K562 (cell line): Measurements from ENCODE around the gene PRR29. TPM values are rescaled to one million over a fixed set of nuclear protein-coding genes. Genes with fewer than 3 reads are reported as not detected.

Experiments
- ATAC-seq: fragments of 200-7000 bp; cut with Tn5 transposase; 3 replicates; pipeline ENCODE4 v1.9.1; 2020; ENCODE audit warnings: moderate library complexity
- BruUV-seq: library from RNA; stranded (reverse); fragments of 400-500 nt; replicated peaks from 2 replicates; lab custom pipeline; 2021; lab: Mats Ljungman, UMichigan
- CTCF ChIA-PET: fragments of 300-600 bp; formaldehyde crosslinking; extraction: SDS; loops from one replicate; lab custom pipeline; 2021; ENCODE audit warnings: low intra/inter-chr PET ratio; lab: Yijun Ruan, JAX
- POLR2A ChIA-PET: fragments of 300-600, 350-650 bp; sonication (Branson Sonifier 250); formaldehyde crosslinking; extraction: SDS; loops from one replicate; lab custom pipeline; 2021; ENCODE audit warnings: antibody characterized with exemption, inconsistent platforms; lab: Yijun Ruan, JAX
- DNase-seq, 4 experiments: peaks; one replicate each; pipeline versions ENCODE4 v3.0.0 to v3.0.0-alpha.2; 2011 to 2018; ENCODE audit warnings: low spot score in 3 of 4, mixed read lengths in 3 of 4; ENCODE audit errors: extremely low read depth in 1 of 4
- FAIRE-seq: peaks from 2 replicates; lab custom pipeline; 2011; peaks lifted over from hg19 to GRCh38; lab: Jason Lieb, UNC
- H2AFZ ChIP-seq: 2 replicates; pipeline ENCODE4 v1.6.0; 2011; ENCODE audit warnings: low read depth, low read length, control low read depth, inconsistent platforms
- H3K27ac ChIP-seq: fragments of 200-600 bp; 3 replicates; pipeline ENCODE4 v1.8.0; 2011; ENCODE audit warnings: low read depth, mild to moderate bottlenecking, control low read depth, inconsistent platforms, low read length, moderate library complexity, mixed read lengths; ENCODE audit errors: extremely low read depth
- H3K27me3 ChIP-seq, 2 experiments: fragments of 300-600 bp in 1 of 2; 2 replicates in 1 of 2; 3 replicates in 1 of 2; pipeline versions ENCODE4 v1.6.0 to v1.8.0; 2011; ENCODE audit warnings: inconsistent platforms in 2 of 2, low read length in 2 of 2, mild to moderate bottlenecking in 1 of 2, mixed read lengths in 1 of 2, moderate library complexity in 1 of 2; ENCODE audit not compliant: control insufficient read depth in 2 of 2, insufficient read depth in 2 of 2
- H3K36me3 ChIP-seq: fragments of 300-600 bp; 3 replicates; pipeline ENCODE4 v1.8.0; 2011; ENCODE audit warnings: mild to moderate bottlenecking, low read length, inconsistent platforms; ENCODE audit not compliant: control insufficient read depth, insufficient read depth
- H3K4me1 ChIP-seq, 2 experiments: fragments of 200-600 bp in 1 of 2; replicated peaks in 1 of 2; 2 replicates in 1 of 2; 3 replicates in 1 of 2; pipeline versions ENCODE4 v1.5.1 to v1.8.0; 2011; ENCODE audit warnings: inconsistent platforms in 2 of 2, low read length in 2 of 2, mild to moderate bottlenecking in 1 of 2, mixed read lengths in 1 of 2, moderate library complexity in 1 of 2; ENCODE audit not compliant: control insufficient read depth in 2 of 2, insufficient read depth in 2 of 2
- H3K4me2 ChIP-seq: 2 replicates; pipeline ENCODE4 v1.6.1; 2011; ENCODE audit warnings: low read length, control low read depth, inconsistent platforms, mixed read lengths; ENCODE audit not compliant: insufficient read depth
- H3K4me3 ChIP-seq: fragments of 200-600 bp; sonication (generic), shearing (Covaris generic); 2 replicates; pipeline ENCODE4 v1.5.1; 2016; ENCODE audit warnings: control low read depth, inconsistent platforms
- H3K79me2 ChIP-seq: fragments of 200-600 bp; 3 replicates; pipeline ENCODE4 v1.8.0; 2011; ENCODE audit warnings: low read length, inconsistent platforms; ENCODE audit not compliant: control insufficient read depth, insufficient read depth
- H3K9ac ChIP-seq, 2 experiments: 2 replicates each; pipeline versions ENCODE4 v1.6.0 to v1.6.1; 2011; ENCODE audit warnings: low read depth in 2 of 2, low read length in 2 of 2, control low read depth in 1 of 2, inconsistent platforms in 1 of 2, mild to moderate bottlenecking in 1 of 2, mixed read lengths in 1 of 2; ENCODE audit not compliant: insufficient read depth in 1 of 2
- H3K9me1 ChIP-seq: one replicate; pipeline ENCODE4 v1.6.0; 2011; ENCODE audit warnings: inconsistent platforms, mild to moderate bottlenecking, low read length, moderate library complexity; ENCODE audit not compliant: control insufficient read depth, insufficient read depth
- H3K9me3 ChIP-seq: replicated peaks from 2 replicates; pipeline ENCODE4 v1.5.1; 2011; ENCODE audit warnings: low read depth, low read length, inconsistent platforms; ENCODE audit not compliant: control insufficient read depth, insufficient read depth
- H4K20me1 ChIP-seq: replicated peaks from 2 replicates; pipeline ENCODE4 v1.6.1; 2011; ENCODE audit warnings: low read length, inconsistent platforms, mixed read lengths; ENCODE audit not compliant: control insufficient read depth, insufficient read depth
- CBFA2T2 ChIP-seq: fragments of 450-650 bp; conservative IDR thresholded peaks from 2 replicates; pipeline ENCODE4 v1.6.1; 2017; ENCODE audit warnings: mild to moderate bottlenecking
- CBX5 ChIP-seq: IDR thresholded peaks from 2 replicates; pipeline ENCODE4 v1.6.1; 2014; ENCODE audit warnings: low read depth, borderline replicate concordance
- CREB1 ChIP-seq, 2 experiments: sonication (generic) in 1 of 2; formaldehyde crosslinking in 1 of 2; IDR thresholded peaks; 2 replicates each; pipeline versions ENCODE4 v1.6.1 to v1.8.0; 2012 to 2022; ENCODE audit warnings: inconsistent platforms in 1 of 2, mild to moderate bottlenecking in 1 of 2, missing genetic modification reagents in 1 of 2, moderate library complexity in 1 of 2
- DDX20 ChIP-seq: fragments of 450-650 bp; IDR thresholded peaks from 2 replicates; pipeline ENCODE4 v1.6.1; 2016; ENCODE audit warnings: missing genetic modification characterization, low read depth, mild to moderate bottlenecking, missing compliant biosample characterization, moderate library complexity
- E2F3 ChIP-seq: fragments of 250-450 bp; sonication (Bioruptor Pico); IDR thresholded peaks from 2 replicates; pipeline ENCODE4 v1.4.0; 2020; ENCODE audit warnings: mild to moderate bottlenecking
- EZH2 ChIP-seq: IDR thresholded peaks from 2 replicates; pipeline ENCODE4 v1.6.1; 2012; ENCODE audit warnings: low read depth, mild to moderate bottlenecking, inconsistent platforms, low read length, borderline replicate concordance
- GTF2E2 ChIP-seq: fragments of 200-800 bp; sonication (Bioruptor generic); IDR thresholded peaks from 2 replicates; pipeline ENCODE4 v1.6.1; 2016; ENCODE audit warnings: missing genetic modification characterization, missing compliant biosample characterization
- L3MBTL2 ChIP-seq: fragments of 450-650 bp; IDR thresholded peaks from 2 replicates; pipeline ENCODE4 v1.6.1; 2016; ENCODE audit warnings: mild to moderate bottlenecking, moderate library complexity
- POLR3G ChIP-seq: IDR thresholded peaks from 2 replicates; pipeline ENCODE4 v1.6.1; 2011; ENCODE audit not compliant: insufficient read length, insufficient replicate concordance; ENCODE audit errors: extremely low read depth
- PRMT5 ChIP-seq: sonication (generic); formaldehyde crosslinking; IDR thresholded peaks from 2 replicates; pipeline ENCODE4 v1.5.0; 2020; ENCODE audit warnings: missing genetic modification reagents
- SMAD3 ChIP-seq: fragments of 450-650 bp; formaldehyde crosslinking; conservative IDR thresholded peaks from 2 replicates; pipeline ENCODE4 v1.4.0; 2020; ENCODE audit warnings: mild to moderate bottlenecking
- SREBF2 ChIP-seq: sonication (generic); formaldehyde crosslinking; IDR thresholded peaks from 2 replicates; pipeline ENCODE4 v1.4.0; 2020; ENCODE audit warnings: mild to moderate bottlenecking, missing genetic modification reagents
- SRSF3 ChIP-seq: fragments of 200-400 bp; formaldehyde crosslinking; IDR thresholded peaks from 2 replicates; pipeline ENCODE4 v1.6.1; 2016; ENCODE audit warnings: mild to moderate bottlenecking, low read length, moderate library complexity; ENCODE audit not compliant: insufficient read depth
- WGBS: fragments of 100-300 bp; shearing (Covaris generic); methylation state at CpG from one replicate; pipeline ENCODE4 v1.1.6; 2016; ENCODE audit warnings: low coverage, mixed read lengths; ENCODE audit not compliant: insufficient coverage; ENCODE audit errors: missing lambda C conversion rate; 5-methylcytosine and 5-hydroxymethylcytosine counted together
- in situ Hi-C: fragments of 300-500 bp; cut with MboI; formaldehyde crosslinking; loops from 4 replicates; pipeline ENCODE4 v1.15.0; 2018; ENCODE audit warnings: inconsistent platforms, mixed read lengths
- intact Hi-C: fragments of 100-400 bp; cut with micrococcal nuclease; formaldehyde crosslinking; loops from 2 replicates; pipeline ENCODE4 v1.14.2; 2022
- polyA plus RNA-seq, 8 experiments: library from polyadenylated mRNA; depleted of rRNA in 4 of 8; stranded (reverse) in 5 of 8; unstranded in 3 of 8; fragments of >200 nt; fragmentation: Nextera tagmentation in 2 of 8; fragmentation: Illumina TruSeq in 1 of 8; extraction: Ambion mirVana in 2 of 8; extraction: Trizol in 1 of 8; gene quantifications; 2 replicates each; pipeline versions ENCODE4 v1.2.1 to v1.2.3, GENCODE V29; 2011 to 2014; ENCODE audit warnings: inconsistent platforms in 1 of 8, missing spikeins in 1 of 8
- total RNA-seq, 7 experiments: library from RNA; depleted of rRNA in 6 of 7; stranded (reverse); fragments of >200 nt in 6 of 7; fragmentation: Illumina TruSeq in 2 of 7; extraction: Trizol in 2 of 7; gene quantifications; 2 replicates each; pipeline versions ENCODE4 v1.2.1 to v1.2.3, GENCODE V29; 2011 to 2021; ENCODE audit warnings: low replicate concordance in 1 of 7
- TF ChIP-seq, protein P1 (sequence below): fragments of 450-650 bp; IDR thresholded peaks from 2 replicates; pipeline ENCODE4 v1.6.1; 2017; ENCODE audit warnings: antibody characterized with exemption, mild to moderate bottlenecking
- TF ChIP-seq, protein P2 (sequence below), 2 experiments: fragments of 150-350 bp in 1 of 2; IDR thresholded peaks; 2 replicates each; pipeline ENCODE4 v1.6.1; 2012 to 2016; ENCODE audit warnings: low read depth in 2 of 2, low read length in 2 of 2, mild to moderate bottlenecking in 1 of 2, moderate library complexity in 1 of 2

Gene PRR29
- total and polyA plus RNA-seq, 9 of the 15 experiments (the other 6 are each of a cell fraction or from before 2014, with no cell fraction given): 0.08 to 0.58 (median 0.15) TPM; not detected in 5

DNA sequence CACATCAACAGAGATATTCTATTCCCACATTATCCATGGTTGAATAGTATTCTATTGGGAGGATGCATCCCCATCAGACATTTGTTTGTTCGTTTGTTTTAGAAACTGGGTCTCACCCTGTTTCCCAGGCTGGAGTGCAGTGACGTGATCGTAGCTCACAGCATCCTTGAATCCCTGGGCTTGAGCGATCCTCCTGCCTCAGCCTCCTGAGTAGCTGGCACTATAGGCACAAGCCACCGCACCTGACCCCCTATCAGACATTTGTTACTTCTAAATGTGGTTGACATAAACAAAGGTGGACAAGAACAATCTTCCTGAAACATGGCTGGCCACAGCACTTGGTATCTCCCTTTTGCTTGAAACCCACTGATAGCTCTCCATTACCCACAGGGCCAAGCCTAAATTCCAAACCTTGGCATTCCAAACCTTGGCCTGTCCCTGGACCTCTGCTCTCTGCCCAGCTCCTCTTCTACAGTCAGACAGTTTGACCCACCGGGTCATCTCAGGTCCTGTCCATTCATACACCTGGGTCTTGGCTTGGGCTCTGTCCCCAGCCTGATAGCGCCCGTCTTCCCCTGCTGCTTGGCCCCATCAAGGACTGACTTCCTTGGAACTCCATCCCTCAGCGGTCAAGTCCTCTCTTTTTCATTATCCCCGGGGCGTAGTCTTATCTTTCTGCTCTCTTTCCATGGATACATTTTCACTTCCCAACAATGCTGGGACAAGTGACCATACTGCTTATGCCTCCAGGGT, 1.5 kb upstream of the PRR29 start:
- H3K9me3 ChIP-seq: no peaks in the 10 kb centered on the region
- no peak overlapping the region; the same call in 1 of the 2 replicates for H2AFZ ChIP-seq
- no peaks in the 10 kb centered on the region for H3K9me1 ChIP-seq
- no peak for ATAC-seq
- no peak for FAIRE-seq
- no peaks in the 10 kb centered on the region for H4K20me1 ChIP-seq
- H3K27ac ChIP-seq: no peak overlapping the region
- WGBS: 41% methylated on average over 11 of the region's 11 CpGs
- no peak for DNase-seq
- CTCF ChIA-PET: no interaction called here
- H3K4me2 ChIP-seq: no peak overlapping the region
- H3K36me3 ChIP-seq: no peaks in the 10 kb centered on the region
- no TSS peak for BruUV-seq
- in situ Hi-C loops (no loop called here), intact Hi-C loops (no loop called here)
- no peaks in the 10 kb centered on the region for H3K79me2 ChIP-seq
- H3K4me3 ChIP-seq: no peak overlapping the region
- no peak overlapping the region for H3K9ac ChIP-seq
- peaks cover 9 to 14% of the 10 kb centered on the region in 2 experiments; a peak in 3 of 5 replicates for H3K27me3 ChIP-seq
- POLR2A ChIA-PET: interaction anchor here (0.6 to 1.0 kb wide), 4 partner anchors 9 to 35 kb away, joined by 3 to 4 read pairs (median 4); no protein-coding TSS in a partner anchor
- peaks cover 5 to 34% of the 10 kb centered on the region in 2 experiments for H3K4me1 ChIP-seq
- TF ChIP-seq SMAD3 (no peak), CREB1 (IDR thresholded peaks at IDR 0.05) (no peak), CREB1 (CRISPR knock-in tag; IDR thresholded peaks at IDR 0.05) (no peak), E2F3 (no peak), SRSF3 (no peak), CBX5 (no peak), SREBF2 (no peak), GTF2E2 (tag) (no peak), DDX20 (tag) (no peak), POLR3G (no peak), CBFA2T2 (no peak), L3MBTL2 (no peak), EZH2 (no peak), PRMT5 (CRISPR knock-in tag) (no peak)
- TF ChIP-seq, protein P1, sequence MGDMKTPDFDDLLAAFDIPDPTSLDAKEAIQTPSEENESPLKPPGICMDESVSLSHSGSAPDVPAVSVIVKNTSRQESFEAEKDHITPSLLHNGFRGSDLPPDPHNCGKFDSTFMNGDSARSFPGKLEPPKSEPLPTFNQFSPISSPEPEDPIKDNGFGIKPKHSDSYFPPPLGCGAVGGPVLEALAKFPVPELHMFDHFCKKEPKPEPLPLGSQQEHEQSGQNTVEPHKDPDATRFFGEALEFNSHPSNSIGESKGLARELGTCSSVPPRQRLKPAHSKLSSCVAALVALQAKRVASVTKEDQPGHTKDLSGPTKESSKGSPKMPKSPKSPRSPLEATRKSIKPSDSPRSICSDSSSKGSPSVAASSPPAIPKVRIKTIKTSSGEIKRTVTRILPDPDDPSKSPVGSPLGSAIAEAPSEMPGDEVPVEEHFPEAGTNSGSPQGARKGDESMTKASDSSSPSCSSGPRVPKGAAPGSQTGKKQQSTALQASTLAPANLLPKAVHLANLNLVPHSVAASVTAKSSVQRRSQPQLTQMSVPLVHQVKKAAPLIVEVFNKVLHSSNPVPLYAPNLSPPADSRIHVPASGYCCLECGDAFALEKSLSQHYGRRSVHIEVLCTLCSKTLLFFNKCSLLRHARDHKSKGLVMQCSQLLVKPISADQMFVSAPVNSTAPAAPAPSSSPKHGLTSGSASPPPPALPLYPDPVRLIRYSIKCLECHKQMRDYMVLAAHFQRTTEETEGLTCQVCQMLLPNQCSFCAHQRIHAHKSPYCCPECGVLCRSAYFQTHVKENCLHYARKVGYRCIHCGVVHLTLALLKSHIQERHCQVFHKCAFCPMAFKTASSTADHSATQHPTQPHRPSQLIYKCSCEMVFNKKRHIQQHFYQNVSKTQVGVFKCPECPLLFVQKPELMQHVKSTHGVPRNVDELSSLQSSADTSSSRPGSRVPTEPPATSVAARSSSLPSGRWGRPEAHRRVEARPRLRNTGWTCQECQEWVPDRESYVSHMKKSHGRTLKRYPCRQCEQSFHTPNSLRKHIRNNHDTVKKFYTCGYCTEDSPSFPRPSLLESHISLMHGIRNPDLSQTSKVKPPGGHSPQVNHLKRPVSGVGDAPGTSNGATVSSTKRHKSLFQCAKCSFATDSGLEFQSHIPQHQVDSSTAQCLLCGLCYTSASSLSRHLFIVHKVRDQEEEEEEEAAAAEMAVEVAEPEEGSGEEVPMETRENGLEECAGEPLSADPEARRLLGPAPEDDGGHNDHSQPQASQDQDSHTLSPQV: no peak
- TF ChIP-seq, protein P2, sequence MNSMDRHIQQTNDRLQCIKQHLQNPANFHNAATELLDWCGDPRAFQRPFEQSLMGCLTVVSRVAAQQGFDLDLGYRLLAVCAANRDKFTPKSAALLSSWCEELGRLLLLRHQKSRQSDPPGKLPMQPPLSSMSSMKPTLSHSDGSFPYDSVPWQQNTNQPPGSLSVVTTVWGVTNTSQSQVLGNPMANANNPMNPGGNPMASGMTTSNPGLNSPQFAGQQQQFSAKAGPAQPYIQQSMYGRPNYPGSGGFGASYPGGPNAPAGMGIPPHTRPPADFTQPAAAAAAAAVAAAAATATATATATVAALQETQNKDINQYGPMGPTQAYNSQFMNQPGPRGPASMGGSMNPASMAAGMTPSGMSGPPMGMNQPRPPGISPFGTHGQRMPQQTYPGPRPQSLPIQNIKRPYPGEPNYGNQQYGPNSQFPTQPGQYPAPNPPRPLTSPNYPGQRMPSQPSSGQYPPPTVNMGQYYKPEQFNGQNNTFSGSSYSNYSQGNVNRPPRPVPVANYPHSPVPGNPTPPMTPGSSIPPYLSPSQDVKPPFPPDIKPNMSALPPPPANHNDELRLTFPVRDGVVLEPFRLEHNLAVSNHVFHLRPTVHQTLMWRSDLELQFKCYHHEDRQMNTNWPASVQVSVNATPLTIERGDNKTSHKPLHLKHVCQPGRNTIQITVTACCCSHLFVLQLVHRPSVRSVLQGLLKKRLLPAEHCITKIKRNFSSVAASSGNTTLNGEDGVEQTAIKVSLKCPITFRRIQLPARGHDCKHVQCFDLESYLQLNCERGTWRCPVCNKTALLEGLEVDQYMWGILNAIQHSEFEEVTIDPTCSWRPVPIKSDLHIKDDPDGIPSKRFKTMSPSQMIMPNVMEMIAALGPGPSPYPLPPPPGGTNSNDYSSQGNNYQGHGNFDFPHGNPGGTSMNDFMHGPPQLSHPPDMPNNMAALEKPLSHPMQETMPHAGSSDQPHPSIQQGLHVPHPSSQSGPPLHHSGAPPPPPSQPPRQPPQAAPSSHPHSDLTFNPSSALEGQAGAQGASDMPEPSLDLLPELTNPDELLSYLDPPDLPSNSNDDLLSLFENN (IDR thresholded peaks at IDR 0.05; ENCODE audit: low read depth in 2 of 2, low read length in 2 of 2): no peak
